Pancreas (tissue), 10 donors: ENCODE data around the gene MYL12A. TPM values are rescaled to one million over a fixed set of nuclear protein-coding genes. Genes with fewer than 3 reads are reported as not detected.
"Not testable (repeated sequence)": the region's sequence is repeated elsewhere in the genome, so short reads cannot be mapped to it uniquely, and the experiment has no call there.

Experiments
- ATAC-seq, 4 donors: fragments of 200-7000 bp; cut with Tn5 transposase; one replicate each; pipeline versions ENCODE4 v1.8.0 to v1.9.1; 2020; ENCODE audit warnings: mild to moderate bottlenecking in 4 of 4, moderate library complexity in 4 of 4
- DNase-seq, 6 donors: peaks; one replicate each; pipeline ENCODE4 v3.0.0-alpha.2; 2020
- FAIRE-seq: peaks from 2 replicates; lab custom pipeline; 2012; peaks lifted over from hg19 to GRCh38; lab: Jason Lieb, UNC
- H3K27ac ChIP-seq, 4 donors: fragments of 200-600 bp; sonication (generic); 1 replicate in 3 of 4; 2 replicates in 1 of 4; pipeline versions ENCODE4 v1.5.0 to v1.8.0; 2020
- H3K27me3 ChIP-seq, 4 donors: fragments of 200-600 bp; one replicate each; pipeline ENCODE4 v1.8.0; 2021
- H3K36me3 ChIP-seq, 3 donors: fragments of 200-600 bp; sonication (generic) in 1 of 3; one replicate each; pipeline versions ENCODE4 v1.5.0 to v1.8.0; 2020 to 2021
- H3K4me1 ChIP-seq, 3 donors: fragments of 200-600 bp; one replicate each; pipeline ENCODE4 v1.8.0; 2021
- H3K4me3 ChIP-seq, 4 donors: fragments of 200-600 bp; sonication (generic) in 2 of 4; one replicate each; pipeline versions ENCODE4 v1.5.0 to v1.8.0; 2020 to 2021
- H3K9me3 ChIP-seq, 4 donors: fragments of 200-600 bp; one replicate each; pipeline ENCODE4 v1.8.0; 2021
- CTCF ChIP-seq, 4 donors: fragments of 200-600 bp; sonication (generic) in 3 of 4; IDR thresholded peaks; one replicate each; pipeline versions ENCODE4 v1.5.0 to v1.8.0; 2021; ENCODE audit warnings: antibody characterized with exemption in 4 of 4
- WGBS, 2 donors: extraction: QIAGEN DNeasy Blood & Tissue Kit; methylation state at CpG; one replicate each; pipeline ENCODE4 v1.1.7; 2013; 5-methylcytosine and 5-hydroxymethylcytosine counted together
- intact Hi-C, 3 donors: fragments of 100-400 bp; cut with DNase I; formaldehyde crosslinking; loops; one replicate each; pipeline versions ENCODE4 v1.11.1 to v1.14.2; 2022
- polyA plus RNA-seq, 2 donors: library from polyadenylated mRNA; stranded (reverse); fragments of 200-250 nt; gene quantifications; one replicate each; pipeline ENCODE4 v1.2.3, GENCODE V29; 2013
- total RNA-seq, 6 donors: library from RNA; stranded (reverse); fragmentation: NEBNext Ultra II Directional in 4 of 6; extraction: Animal tissue kit (Norgen Biotek cat#: 25700) in 4 of 6; gene quantifications; one replicate each; pipeline versions ENCODE4 v1.2.1 to v1.2.4, GENCODE V29; 2021 to 2023
- donor health status: healthy with polysubstance abuse.
- donor health status: DM: no; HTN: no; CAD: no; lungs with moderate emphysema.
- donor health status: DM: no; HTN: no; CAD: no.
- donor health status: control.
- donor health status: control.
- donor health status: Bipolar disorder and iron deficiency.
- donor health status: DM: yes; HTN: yes; CAD: no.
- donor health status: DM: no; HTN: no; CAD: no.
- donor health status: DM: no; HTN: no; CAD: no.
- donor health status: DM: yes; HTN: yes; CAD: no.

Gene MYL12A
- 100 to 1,000 TPM in 5 of 6 donors, 10 to 100 TPM in 1; 89.6 to 203 (median 105) TPM for total RNA-seq
- 100 to 1,000 TPM; 125 to 157 TPM for polyA plus RNA-seq

- peak; percentile 81 to 88 (median 84) for ATAC-seq
- H3K36me3 ChIP-seq = no peaks in the 10 kb centered on the region
- no peak for FAIRE-seq
- H3K9me3 ChIP-seq = no peaks in the 10 kb centered on the region
- peak; percentile 97 to 98 (median 97) for DNase-seq
- WGBS, 2 donors = 0 to 1% methylated on average over 65 of the region's 65 CpGs
- H3K4me3 ChIP-seq = peak within 1 kb of the TSS; percentile 65 to 88 (median 80)
- H3K4me1 ChIP-seq = peaks cover 21 to 38% (median 27%) of the 10 kb centered on the region in 3 donors
- no peak for TF ChIP-seq CTCF (IDR thresholded peaks at IDR 0.05)
- peak within 1 kb of the TSS; percentile 95 to 99 (median 98) for H3K27ac ChIP-seq
- H3K27me3 ChIP-seq = no peaks in the 10 kb centered on the region
- intact Hi-C loops = loop anchor here in 2 of 3 donors (5.0 to 10.0 kb wide), 2 partner anchors 313 to 315 kb away; no protein-coding TSS in a partner anchor
Observed at GRCh38 chr18:3247240-3248061, at the start of gene MYL12A. Gene MYL12A, plus strand, starts transcription at chr18:3247801. Its CDS starts 5,447 bp downstream, at chr18:3253248.

GRCh38 chr18:3198260-3198860, 49.2 kb upstream of the MYL12A start:
- DNase-seq, H3K4me3 ChIP-seq, H3K9me3 ChIP-seq, FAIRE-seq, H3K36me3 ChIP-seq, ATAC-seq, H3K27ac ChIP-seq, H3K27me3 ChIP-seq, intact Hi-C loops: not testable (repeated sequence)
- 94 to 95% methylated on average over 11 of the region's 11 CpGs for WGBS, 2 donors
- peaks cover 0 to 11% (median 0%) of the 10 kb centered on the region in 3 donors for H3K4me1 ChIP-seq

DNA sequence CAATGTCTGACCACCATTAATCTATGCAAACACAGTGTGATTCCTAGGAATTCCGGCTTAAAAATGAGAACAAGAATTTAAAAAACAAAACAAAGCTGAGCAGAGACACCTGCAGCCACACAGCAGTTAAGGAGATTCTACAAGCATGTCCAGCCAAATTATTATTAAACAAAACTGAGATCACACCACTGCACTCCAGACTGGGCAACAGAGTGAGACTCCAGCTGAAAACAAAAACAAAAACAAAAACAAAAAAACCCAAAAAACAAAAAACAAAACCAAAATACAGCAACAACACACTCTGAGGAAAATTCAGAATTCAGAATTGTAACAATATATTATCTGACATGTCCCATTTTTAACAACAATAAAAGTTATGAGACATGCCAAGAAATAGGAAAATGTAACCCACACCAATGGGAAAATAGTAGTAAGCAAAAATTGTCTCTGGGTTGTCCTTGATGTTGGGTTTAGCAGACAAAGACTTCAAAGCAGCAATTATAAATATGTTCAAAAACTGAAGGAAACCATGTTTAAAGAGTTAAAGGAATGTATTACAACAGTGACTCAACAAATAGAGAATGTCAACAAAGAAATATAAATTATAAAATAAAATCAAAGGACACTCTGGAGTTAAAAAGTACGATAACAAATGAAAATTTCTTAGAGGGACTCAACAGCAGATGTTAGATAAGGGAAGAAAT, 47.5 kb upstream of the MYL12A start:
- TF ChIP-seq CTCF (IDR thresholded peaks at IDR 0.05) = no peak
- Histone ChIP-seq H3K36me3 (no peaks in the 10 kb centered on the region), H3K4me1 (peaks cover 0 to 11% (median 0%) of the 10 kb centered on the region in 3 donors), H3K9me3 (no peaks in the 10 kb centered on the region), H3K27ac (no peak overlapping the region), H3K4me3 (no peak overlapping the region), H3K27me3 (no peaks in the 10 kb centered on the region)
- intact Hi-C loops = no loop called here
- 47 to 57% methylated on average over 2 of the region's 2 CpGs for WGBS, 2 donors
- FAIRE-seq (no peak), ATAC-seq (no peak), DNase-seq (no peak)

DNA sequence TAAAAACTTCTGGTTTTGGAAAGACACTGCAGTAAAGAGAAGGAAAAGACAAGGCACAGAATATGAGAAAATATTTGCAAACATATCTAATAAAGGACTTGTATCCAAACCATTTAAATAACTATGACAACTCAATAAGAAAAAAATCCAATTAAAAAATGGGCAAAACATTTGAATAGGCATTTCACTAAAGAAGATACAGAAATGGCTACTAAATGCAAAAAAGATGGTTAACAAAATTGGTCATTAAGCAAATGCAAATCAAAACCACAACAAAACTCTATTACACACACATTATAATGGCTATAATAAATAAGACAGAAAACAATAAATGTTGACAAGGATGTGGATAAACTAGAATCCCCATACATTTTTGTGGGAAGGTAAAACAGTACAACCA, 42.4 kb upstream of the MYL12A start:
- H3K4me1 ChIP-seq = peaks cover 0 to 14% (median under 1%) of the 10 kb centered on the region in 3 donors
- intact Hi-C loops = no loop called here
- H3K27me3 ChIP-seq = no peaks in the 10 kb centered on the region
- no peak for FAIRE-seq
- no peak overlapping the region for H3K27ac ChIP-seq
- TF ChIP-seq CTCF (IDR thresholded peaks at IDR 0.05) = no peak
- no peaks in the 10 kb centered on the region for H3K9me3 ChIP-seq
- peaks cover 0 to 5% (median 0%) of the 10 kb centered on the region in 3 donors for H3K36me3 ChIP-seq
- DNase-seq = no peak
- no peak overlapping the region for H3K4me3 ChIP-seq
- no peak for ATAC-seq

DNA sequence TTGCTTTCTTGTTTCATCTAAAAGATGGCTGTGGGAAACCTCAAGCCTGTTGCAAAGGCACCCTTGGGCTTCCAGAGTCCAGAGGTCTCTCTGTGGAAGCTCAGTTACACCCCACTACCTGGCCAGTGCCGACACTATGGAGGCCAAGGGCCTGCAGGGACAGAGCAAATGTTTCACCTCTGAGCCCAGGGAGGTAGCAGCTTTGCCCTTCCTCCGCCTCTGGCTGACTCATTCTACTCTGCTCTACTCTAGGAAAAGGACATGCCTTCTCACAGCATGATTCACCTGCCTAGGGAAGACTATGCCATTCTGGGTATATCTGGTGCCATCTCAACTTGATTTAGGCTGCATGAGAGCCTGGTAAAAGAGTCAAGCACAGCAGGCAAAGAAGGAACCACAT, 40.0 kb upstream of the MYL12A start:
- peaks cover 0 to 5% (median 0%) of the 10 kb centered on the region in 3 donors for H3K36me3 ChIP-seq
- FAIRE-seq (no peak), DNase-seq (no peak), ATAC-seq (peak; percentile 39 to 67 (median 54))
- no peak for TF ChIP-seq CTCF (IDR thresholded peaks at IDR 0.05)
- no peaks in the 10 kb centered on the region for H3K27me3 ChIP-seq
- H3K4me1 ChIP-seq = peaks cover 17 to 29% (median 22%) of the 10 kb centered on the region in 3 donors
- intact Hi-C loops = no loop called here
- 70 to 79% methylated on average over 2 of the region's 2 CpGs for WGBS, 2 donors
- no peak overlapping the region for H3K4me3 ChIP-seq
- H3K9me3 ChIP-seq = no peaks in the 10 kb centered on the region
- no peak overlapping the region for H3K27ac ChIP-seq
